Measurements from ENCODE around the gene CEP164.

DNA sequence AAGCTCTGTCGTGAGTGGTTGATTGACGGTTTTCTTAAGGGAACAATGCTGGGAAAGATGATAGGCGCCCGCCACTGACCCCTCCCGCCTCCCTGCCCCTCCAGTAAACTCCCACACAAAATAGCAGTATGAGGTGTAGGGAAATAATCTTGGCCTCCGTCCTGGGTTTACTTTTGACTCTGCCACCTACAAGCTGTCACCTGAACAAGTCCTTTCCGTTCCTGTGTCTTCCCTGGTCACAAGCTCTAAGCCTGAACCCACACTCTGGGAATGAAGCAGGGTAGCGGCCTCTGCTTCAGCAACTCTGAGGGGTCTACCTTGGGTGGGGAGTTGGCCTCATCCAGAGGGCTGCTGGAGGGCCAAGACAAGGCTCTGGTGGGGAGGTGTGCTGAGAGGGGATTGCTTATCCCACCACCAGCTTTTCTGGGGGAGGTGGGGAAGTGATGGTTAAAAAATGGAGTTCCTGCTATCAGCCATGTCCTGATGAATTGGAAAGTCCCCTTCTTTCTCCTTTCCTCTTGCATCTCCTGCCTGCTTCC is 87.8 kb downstream of the CEP164 start:
- TF ChIP-seq, protein P1, sequence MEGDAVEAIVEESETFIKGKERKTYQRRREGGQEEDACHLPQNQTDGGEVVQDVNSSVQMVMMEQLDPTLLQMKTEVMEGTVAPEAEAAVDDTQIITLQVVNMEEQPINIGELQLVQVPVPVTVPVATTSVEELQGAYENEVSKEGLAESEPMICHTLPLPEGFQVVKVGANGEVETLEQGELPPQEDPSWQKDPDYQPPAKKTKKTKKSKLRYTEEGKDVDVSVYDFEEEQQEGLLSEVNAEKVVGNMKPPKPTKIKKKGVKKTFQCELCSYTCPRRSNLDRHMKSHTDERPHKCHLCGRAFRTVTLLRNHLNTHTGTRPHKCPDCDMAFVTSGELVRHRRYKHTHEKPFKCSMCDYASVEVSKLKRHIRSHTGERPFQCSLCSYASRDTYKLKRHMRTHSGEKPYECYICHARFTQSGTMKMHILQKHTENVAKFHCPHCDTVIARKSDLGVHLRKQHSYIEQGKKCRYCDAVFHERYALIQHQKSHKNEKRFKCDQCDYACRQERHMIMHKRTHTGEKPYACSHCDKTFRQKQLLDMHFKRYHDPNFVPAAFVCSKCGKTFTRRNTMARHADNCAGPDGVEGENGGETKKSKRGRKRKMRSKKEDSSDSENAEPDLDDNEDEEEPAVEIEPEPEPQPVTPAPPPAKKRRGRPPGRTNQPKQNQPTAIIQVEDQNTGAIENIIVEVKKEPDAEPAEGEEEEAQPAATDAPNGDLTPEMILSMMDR (IDR thresholded peaks at IDR 0.05), result no peak
- TF ChIP-seq POLR2A (IDR thresholded peaks at IDR 0.05), result no peak
- TF ChIP-seq POLR2AphosphoS5 (IDR thresholded peaks at IDR 0.05; ENCODE audit: insufficient read depth in 1 of 2, low read depth in 1 of 2), result no peak

Measured in vagina (tissue), 2 donors.